Right ventricle myocardium superior (tissue), 1 donor: ENCODE measurements around the gene SLC47A1. TPM values are rescaled to one million over a fixed set of nuclear protein-coding genes. Genes with fewer than 3 reads are reported as not detected.
"Not testable (repeated sequence)": the region's sequence is repeated elsewhere in the genome, so short reads cannot be mapped to it uniquely, and the experiment has no call there.

Source experiments
- ATAC-seq: fragments of 200-7000 bp; cut with Tn5 transposase; one replicate; pipeline ENCODE4 v1.9.1; 2020; ENCODE audit warnings: mild to moderate bottlenecking; ENCODE audit not compliant: poor library complexity
- DNase-seq: peaks from one replicate; pipeline ENCODE4 v3.0.0-alpha.2; 2020
- intact Hi-C: fragments of 100-400 bp; cut with DNase I; formaldehyde crosslinking; loops from one replicate; pipeline ENCODE4 v1.11.2; 2022
- total RNA-seq: library from RNA; stranded (reverse); fragmentation: NEBNext Ultra II Directional; extraction: Animal tissue kit (Norgen Biotek cat#: 25700); gene quantifications from one replicate; pipeline ENCODE4 v1.2.1, GENCODE V29; 2021
- donor health status: DM: no; HTN: yes; CAD: no; lungs with severe emphysema.

SLC47A1 gene
- total RNA-seq, 1 donor from 2014 or later = 3.7 TPM

GRCh38 chr17:19513897-19514488 lies 19.7 kb upstream of the SLC47A1 start:
- DNase-seq = peak; percentile 78
- intact Hi-C loops = loop anchor here (2.0 to 5.0 kb wide), 2 partner anchors 133 to 253 kb away; partner anchors contain the start of gene ALDH3A2
- peak; percentile 86 for ATAC-seq

GRCh38 chr17:19517699-19518098 lies 16.0 kb upstream of the SLC47A1 start:
- intact Hi-C loops = no loop called here
- no peak for ATAC-seq
- DNase-seq = no peak

GRCh38 chr17:19519388-19520291 lies 14.0 kb upstream of the SLC47A1 start:
- ATAC-seq, DNase-seq, intact Hi-C loops: not testable (repeated sequence)

- ATAC-seq (no peak), DNase-seq (no peak)
- intact Hi-C loops = no loop called here
Measured at GRCh38 chr17:19520641-19521040, 13.0 kb upstream of the SLC47A1 start.

- ATAC-seq = no peak
- intact Hi-C loops = no loop called here
- no peak for DNase-seq
Measured at GRCh38 chr17:19523690-19524089, 10.0 kb upstream of the SLC47A1 start.

- DNase-seq, ATAC-seq, intact Hi-C loops: not testable (repeated sequence)
Measured at GRCh38 chr17:19526950-19527349, 6.7 kb upstream of the SLC47A1 start.

GRCh38 chr17:19531780-19532501 lies 1.7 kb upstream of the SLC47A1 start:
- intact Hi-C loops = no loop called here

GRCh38 chr17:19533036-19533717 lies 477 bp upstream of the SLC47A1 start:
- no peak for ATAC-seq
- intact Hi-C loops = no loop called here
- no peak for DNase-seq

More at GRCh38 chr17:19531780-19532501, 1.7 kb upstream of the SLC47A1 start:
- no peak for ATAC-seq
- no peak for DNase-seq

- no peak for ATAC-seq
- DNase-seq = no peak
- intact Hi-C loops = no loop called here
Measured at GRCh38 chr17:19534562-19535149, 1.0 kb downstream of the SLC47A1 start.

- DNase-seq = no peak
- intact Hi-C loops = no loop called here
- ATAC-seq = no peak
Measured at GRCh38 chr17:19537111-19537510, 3.5 kb downstream of the SLC47A1 start.

GRCh38 chr17:19538095-19539039 lies 4.7 kb downstream of the SLC47A1 start:
- intact Hi-C loops = no loop called here
- DNase-seq = no peak
- ATAC-seq = peak; percentile 52

GRCh38 chr17:19539040-19539399 lies 5.4 kb downstream of the SLC47A1 start:
- DNase-seq = no peak
- peak; percentile 29 for ATAC-seq
- intact Hi-C loops = no loop called here

GRCh38 chr17:19539841-19540311 lies 6.2 kb downstream of the SLC47A1 start:
- intact Hi-C loops = no loop called here
- ATAC-seq (no peak), DNase-seq (no peak)

GRCh38 chr17:19540706-19541370 lies 7.2 kb downstream of the SLC47A1 start:
- intact Hi-C loops = no loop called here
- ATAC-seq (no peak), DNase-seq (no peak)

- intact Hi-C loops = no loop called here
- ATAC-seq (no peak), DNase-seq (no peak)
Measured at GRCh38 chr17:19541445-19541844, 7.8 kb downstream of the SLC47A1 start.

GRCh38 chr17:19542247-19542646 lies 8.6 kb downstream of the SLC47A1 start:
- intact Hi-C loops = no loop called here
- ATAC-seq (no peak), DNase-seq (no peak)

GRCh38 chr17:19544366-19544765 lies 10.7 kb downstream of the SLC47A1 start:
- ATAC-seq (no peak), DNase-seq (no peak)
- intact Hi-C loops = no loop called here
